GM12891 (cell line): ENCODE measurements around the gene KCNMA1.

Source experiments
- PAX5 ChIP-seq: IDR thresholded peaks from 2 replicates; pipeline ENCODE4 v1.6.1; 2011; ENCODE audit warnings: low read length, moderate library complexity, mild to moderate bottlenecking; ENCODE audit not compliant: insufficient read depth, severe bottlenecking
- POLR2A ChIP-seq: IDR thresholded peaks from 2 replicates; pipeline ENCODE4 v1.6.1; 2011; ENCODE audit warnings: low read depth, low read length, control low read depth
- POLR2AphosphoS5 ChIP-seq: IDR thresholded peaks from 2 replicates; pipeline ENCODE4 v1.6.1; 2011; ENCODE audit warnings: low read depth, low read length, control low read depth
- POU2F2 ChIP-seq: IDR thresholded peaks from 2 replicates; pipeline ENCODE4 v1.6.1; 2011; ENCODE audit warnings: low read depth, mild to moderate bottlenecking, control low read depth, low read length, moderate library complexity
- TAF1 ChIP-seq: IDR thresholded peaks from 2 replicates; pipeline ENCODE4 v1.6.1; 2011; ENCODE audit warnings: low read depth, low read length, control low read depth

DNA sequence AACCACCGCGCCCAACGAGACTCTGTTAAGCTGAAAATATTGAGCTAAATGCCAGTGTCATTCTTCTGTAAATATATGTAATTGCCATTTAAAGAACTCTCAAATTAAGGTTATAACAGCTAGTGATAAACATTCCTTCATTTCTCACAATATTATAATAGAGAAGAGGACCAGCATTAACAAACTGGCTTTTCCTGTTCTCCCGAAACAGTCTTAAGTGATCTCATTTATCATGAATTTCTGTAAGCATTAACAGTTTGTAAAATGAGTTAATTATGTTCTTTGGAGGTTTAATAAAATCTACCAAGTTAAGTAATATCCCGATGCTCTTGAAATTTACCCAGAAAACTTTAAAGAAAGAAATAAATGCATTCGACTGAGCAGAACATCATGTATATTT, 352.8 kb downstream of the KCNMA1 start:
- TF ChIP-seq POLR2A: no peak
- TF ChIP-seq POLR2AphosphoS5: no peak
- no peak for TF ChIP-seq PAX5
- no peak for TF ChIP-seq TAF1
- TF ChIP-seq POU2F2: no peak
